Heart left ventricle (tissue), 16 donors: ENCODE measurements around the gene CASS4. TPM values are rescaled to one million over a fixed set of nuclear protein-coding genes. Genes with fewer than 3 reads are reported as not detected.

Experiments used
- ATAC-seq, 4 donors: fragments of 200-7000 bp; cut with Tn5 transposase; one replicate each; pipeline ENCODE4 v1.9.1; 2020 to 2022; ENCODE audit warnings: moderate library complexity in 4 of 4, mild to moderate bottlenecking in 3 of 4, moderate number of reproducible peaks in 1 of 4
- DNase-seq, 5 donors: peaks; one replicate each; pipeline ENCODE4 v3.0.0-alpha.2; 2020
- H3K27ac ChIP-seq, 12 donors: fragments of 200-600 bp; sonication (generic) in 4 of 12; one replicate each; pipeline versions ENCODE4 v1.5.0 to v1.8.0; 2016 to 2022; ENCODE audit warnings: mild to moderate bottlenecking in 2 of 12
- H3K27me3 ChIP-seq, 9 donors: fragments of 200-600 bp; sonication (generic) in 2 of 9; one replicate each; pipeline versions ENCODE4 v1.5.1 to v1.8.0; 2016 to 2022; ENCODE audit warnings: mild to moderate bottlenecking in 3 of 9
- H3K36me3 ChIP-seq, 9 donors: fragments of 200-600 bp; sonication (generic) in 2 of 9; one replicate each; pipeline versions ENCODE4 v1.5.0 to v1.8.0; 2018 to 2022; ENCODE audit warnings: mild to moderate bottlenecking in 2 of 9
- H3K4me1 ChIP-seq, 12 donors: fragments of 200-600 bp; sonication (generic) in 4 of 12; one replicate each; pipeline versions ENCODE4 v1.5.0 to v1.8.0; 2016 to 2022; ENCODE audit warnings: mild to moderate bottlenecking in 3 of 12
- H3K4me3 ChIP-seq, 12 donors: fragments of 200-600 bp; sonication (generic) in 4 of 12; one replicate each; pipeline versions ENCODE4 v1.5.0 to v1.8.0; 2017 to 2022; ENCODE audit warnings: mild to moderate bottlenecking in 9 of 12, moderate library complexity in 4 of 12
- H3K9me3 ChIP-seq, 12 donors: fragments of 200-600 bp; sonication (generic) in 4 of 12; one replicate each; pipeline versions ENCODE4 v1.5.0 to v1.8.0; 2016 to 2022; ENCODE audit warnings: mild to moderate bottlenecking in 1 of 12
- CTCF ChIP-seq, 12 donors: fragments of 200-600 bp; sonication (generic) in 4 of 12; IDR thresholded peaks; one replicate each; pipeline versions ENCODE4 v1.5.0 to v1.8.0; 2018 to 2022; ENCODE audit warnings: antibody characterized with exemption in 12 of 12, mild to moderate bottlenecking in 5 of 12
- POLR2A ChIP-seq, 2 donors: fragments of 450-650 bp; IDR thresholded peaks; one replicate each; pipeline ENCODE4 v1.6.1; 2017; ENCODE audit warnings: antibody characterized with exemption in 2 of 2, mild to moderate bottlenecking in 2 of 2, moderate library complexity in 2 of 2
- WGBS, 4 donors: extraction: QIAGEN DNeasy Blood & Tissue Kit in 2 of 4; methylation state at CpG; one replicate each; pipeline versions ENCODE4 v1.1.5 to v1.1.7; 2013 to 2018; 5-methylcytosine and 5-hydroxymethylcytosine counted together
- intact Hi-C, 10 donors: fragments of 100-400 bp; cut with DNase I; formaldehyde crosslinking; loops; one replicate each; pipeline versions ENCODE4 v1.11.1 to v1.14.2; 2022
- polyA plus RNA-seq, 2 donors: library from polyadenylated mRNA; stranded (reverse); fragments of 200-250 nt; gene quantifications; one replicate each; pipeline ENCODE4 v1.2.3, GENCODE V29; 2013
- total RNA-seq, 9 donors: library from RNA; depleted of rRNA in 2 of 9; stranded (reverse); fragments of >200 nt in 2 of 9; fragmentation: NEBNext Ultra II Directional in 3 of 9; extraction: Animal tissue kit (Norgen Biotek cat#: 25700) in 3 of 9; gene quantifications; one replicate each; pipeline versions ENCODE4 v1.1.0 to v1.2.4, GENCODE V29; 2016 to 2023
- donor health status: ischemic (EF 13 %, LVEDD 7.1; RV severe dilation, severe dysfunction).
- donor health status: healthy with polysubstance abuse.
- donor health status: DM: no; HTN: yes; CAD: no.
- donor health status: DM: no; HTN: no; CAD: no.
- donor health status: ischemic (EF 25% LVEDD 6.9; RV normal size, moderate dysfunction).
- donor health status: ischemic (EF 25% LVEDD 5.7; RV mildly dilated, moderate dysfunction).
- donor health status: healthy.
- donor health status: DM: yes; HTN: yes; CAD: no.
- donor health status: ischemic (EF 35%, LVEDD 5.7; RV mildly dilated, moderate dysfunction).
- donor health status: nonischemic (EF 11% LVEDD 7.7; RV severe dilation, severe dysfunction).
- donor health status: DM: yes; HTN: yes; CAD: no.
- donor health status: PGD.
- donor health status: ischemic (EF 29% LVEDD 5.4; RV normal size, mild dysfunction).
- donor health status: nonischemic (EF 23%, LVEDD 6.1; RV moderate dilation, normal function).

The CASS4 gene
- total and polyA plus RNA-seq, 11 donors = 0.07 to 3.8 (median 0.49) TPM

- WGBS, 4 donors = 87 to 96% (median 90%) methylated on average over 9 of the region's 9 CpGs
- no peak overlapping the region for H3K27ac ChIP-seq
- H3K9me3 ChIP-seq = no peaks in the 10 kb centered on the region
- no peak overlapping the region for H3K4me3 ChIP-seq
- no peaks in the 10 kb centered on the region for H3K36me3 ChIP-seq
- no peak for ATAC-seq
- DNase-seq = no peak
- TF ChIP-seq CTCF (IDR thresholded peaks at IDR 0.05) = no peak
- TF ChIP-seq POLR2A (IDR thresholded peaks at IDR 0.05) = no peak
- H3K27me3 ChIP-seq = no peaks in the 10 kb centered on the region
- peaks cover 0 to 72% (median 12%) of the 10 kb centered on the region in 12 donors for H3K4me1 ChIP-seq
- intact Hi-C loops = no loop called here
These were observed 14.0 kb downstream of the CASS4 start for GRCh38 chr20:56426026-56426425.

- no peak for DNase-seq
- intact Hi-C loops = no loop called here
- ATAC-seq = no peak
- Histone ChIP-seq H3K4me3 (no peak overlapping the region), H3K27ac (no peak overlapping the region), H3K27me3 (peaks cover 0 to 6% (median 0%) of the 10 kb centered on the region in 9 donors), H3K4me1 (peaks cover 0 to 63% (median 12%) of the 10 kb centered on the region in 12 donors), H3K9me3 (no peaks in the 10 kb centered on the region), H3K36me3 (no peaks in the 10 kb centered on the region)
- TF ChIP-seq POLR2A (IDR thresholded peaks at IDR 0.05) (no peak), CTCF (IDR thresholded peaks at IDR 0.05) (no peak)
These were observed 14.9 kb downstream of the CASS4 start for GRCh38 chr20:56426926-56427325.

DNA sequence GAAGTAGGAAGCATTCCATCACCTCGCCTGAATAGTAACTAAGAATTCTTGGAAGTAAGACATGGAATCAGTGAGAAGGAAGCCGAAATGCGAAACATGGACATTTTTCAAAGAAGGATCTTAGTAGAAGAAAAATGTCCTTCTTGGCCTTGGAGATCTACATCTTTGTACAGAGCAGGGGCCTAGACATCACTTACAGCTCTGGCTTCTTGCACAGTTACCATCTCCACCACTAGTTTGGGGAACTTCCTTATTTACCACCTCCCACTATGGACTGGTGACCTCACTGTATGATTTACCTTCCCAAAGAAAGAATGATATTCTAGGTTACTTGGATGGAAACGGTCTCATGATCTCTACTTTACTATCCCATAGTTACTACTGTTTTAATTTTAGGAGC, 15.7 kb downstream of the CASS4 start:
- Histone ChIP-seq H3K4me3 (no peak overlapping the region), H3K27ac (no peak overlapping the region), H3K27me3 (peaks cover 0 to 12% (median 0%) of the 10 kb centered on the region in 9 donors), H3K36me3 (no peaks in the 10 kb centered on the region), H3K4me1 (peaks cover 0 to 55% (median 5%) of the 10 kb centered on the region in 12 donors), H3K9me3 (no peaks in the 10 kb centered on the region)
- DNase-seq (no peak), ATAC-seq (no peak)
- 64 to 73% (median 70%) methylated on average over 4 of the region's 4 CpGs for WGBS, 4 donors
- TF ChIP-seq POLR2A (IDR thresholded peaks at IDR 0.05) (no peak), CTCF (IDR thresholded peaks at IDR 0.05) (no peak)
- intact Hi-C loops = no loop called here

GRCh38 chr20:56428410-56428809, 16.4 kb downstream of the CASS4 start:
- H3K9me3 ChIP-seq = no peaks in the 10 kb centered on the region
- 87 to 88% (median 87%) methylated on average over 5 of the region's 5 CpGs for WGBS, 4 donors
- DNase-seq = no peak
- peaks cover 0 to 55% (median under 1%) of the 10 kb centered on the region in 12 donors for H3K4me1 ChIP-seq
- ATAC-seq = no peak
- TF ChIP-seq POLR2A (IDR thresholded peaks at IDR 0.05) = no peak
- no peaks in the 10 kb centered on the region for H3K36me3 ChIP-seq
- intact Hi-C loops = no loop called here
- H3K27ac ChIP-seq = no peak overlapping the region
- no peak overlapping the region for H3K4me3 ChIP-seq
- H3K27me3 ChIP-seq = peaks cover 0 to 14% (median 0%) of the 10 kb centered on the region in 9 donors

- TF ChIP-seq CTCF (IDR thresholded peaks at IDR 0.05) (no peak), POLR2A (IDR thresholded peaks at IDR 0.05) (no peak)
- DNase-seq (no peak), ATAC-seq (no peak)
- peak overlapping the region in 1 of 12 donors; percentile 18 for H3K27ac ChIP-seq
- H3K4me1 ChIP-seq = peaks cover 0 to 55% (median under 1%) of the 10 kb centered on the region in 12 donors
- WGBS, 4 donors = 78 to 86% (median 79%) methylated on average over 8 of the region's 8 CpGs
- H3K9me3 ChIP-seq = no peaks in the 10 kb centered on the region
- peak overlapping the region in 1 of 12 donors; percentile 21 for H3K4me3 ChIP-seq
- H3K36me3 ChIP-seq = no peaks in the 10 kb centered on the region
- H3K27me3 ChIP-seq = peaks cover 0 to 14% (median 0%) of the 10 kb centered on the region in 9 donors
- intact Hi-C loops = no loop called here
These were observed 16.8 kb downstream of the CASS4 start for GRCh38 chr20:56428881-56429280.
